Colon (tissue), 2 donors: ENCODE measurements around the gene USP37.

Experiments
- FAIRE-seq: peaks from 2 replicates; lab custom pipeline; 2012; peaks lifted over from hg19 to GRCh38; lab: Jason Lieb, UNC
- donor health status: control.
- donor health status: control.

The USP37 gene

DNA sequence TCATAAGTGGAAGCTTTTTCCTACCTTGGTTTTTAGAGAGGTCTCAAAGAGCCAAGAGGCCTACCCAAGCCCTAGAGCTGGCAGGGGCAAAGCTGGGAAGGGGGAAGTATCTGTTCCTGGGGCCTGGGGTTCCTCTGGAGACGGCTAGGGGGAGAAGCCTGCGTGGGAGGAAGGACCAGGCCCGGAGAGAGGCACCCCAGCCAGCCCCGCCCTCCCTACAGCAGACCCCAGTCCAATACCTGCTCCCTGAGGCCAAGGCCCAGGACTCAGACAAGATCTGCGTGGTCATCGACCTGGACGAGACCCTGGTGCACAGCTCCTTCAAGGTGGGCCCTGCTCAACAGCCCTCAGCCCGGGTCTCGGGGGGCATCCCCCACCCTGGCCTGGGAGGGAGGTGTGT is 166.3 kb downstream of the USP37 start:
- FAIRE-seq = no peak

DNA sequence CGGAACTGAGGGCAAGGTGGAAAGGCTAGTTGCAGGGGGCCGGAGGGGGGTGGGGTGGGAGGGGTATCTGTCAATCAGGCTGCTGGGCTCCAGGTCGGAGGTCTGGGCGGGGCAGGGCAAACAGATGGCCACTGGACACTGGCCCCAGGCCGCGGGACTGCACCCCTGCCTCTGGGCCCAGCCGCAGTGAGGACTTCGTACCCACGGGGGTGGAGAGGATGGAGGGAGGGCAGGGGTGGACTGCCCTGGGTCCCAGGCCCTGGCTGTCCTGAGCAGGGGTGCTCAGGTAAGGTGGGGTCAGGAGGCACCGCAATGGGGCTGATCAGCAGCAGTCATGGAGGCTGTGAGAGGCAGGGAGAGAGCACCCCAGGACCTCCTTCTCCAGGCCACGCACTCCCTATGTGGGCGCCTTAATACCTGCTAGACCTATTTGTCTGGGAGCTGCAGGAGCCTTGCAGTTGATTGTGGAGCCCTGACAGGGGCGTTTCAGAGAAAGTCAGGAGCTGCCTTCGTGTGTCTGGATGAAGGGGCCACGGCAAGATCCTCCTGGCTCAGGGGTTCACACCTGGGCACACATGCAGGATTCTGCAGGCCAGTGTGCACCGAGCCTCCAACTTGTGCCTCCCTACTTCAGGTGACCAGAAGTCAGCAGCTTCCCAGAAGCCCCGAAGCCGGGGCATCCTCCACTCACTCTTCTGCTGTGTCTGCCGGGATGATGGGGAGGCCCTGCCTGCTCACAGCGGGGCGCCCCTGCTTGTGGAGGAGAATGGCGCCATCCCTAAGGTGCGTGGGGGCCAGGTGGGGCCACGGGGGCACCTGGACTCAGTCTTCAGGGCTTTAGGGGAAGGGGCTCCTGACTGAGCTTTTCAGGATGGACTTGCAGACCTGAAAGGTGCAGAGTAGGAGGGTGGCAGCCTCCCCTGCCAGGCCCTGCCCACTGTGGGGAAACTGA is 166.9 kb downstream of the USP37 start:
- no peak for FAIRE-seq
